Activated CD4-positive, alpha-beta T cell treated with anti-CD3 and anti-CD28 coated beads for 36 hours (primary cell): Measurements from ENCODE around the gene GLP2R. TPM values are rescaled to one million over a fixed set of nuclear protein-coding genes. Genes with fewer than 3 reads are reported as not detected.
A peak's percentile ranks its signal among the peaks of the same experiment; 100 is the strongest.

Experiments used
- ATAC-seq: fragments of 200-7000 bp; cut with Tn5 transposase; one replicate; pipeline ENCODE4 v1.10.0; 2021; ENCODE audit warnings: mild to moderate bottlenecking, moderate library complexity
- CTCF ChIA-PET: fragments of 350-600 bp; sonication (Branson Sonifier 250); formaldehyde crosslinking; loops from one replicate; lab custom pipeline; 2021; ENCODE audit warnings: antibody characterized with exemption; lab: Charles Lee
- POLR2A ChIA-PET: fragments of 350-600 bp; sonication (Branson Sonifier 250); formaldehyde crosslinking; loops from one replicate; lab custom pipeline; 2021; ENCODE audit warnings: antibody characterized with exemption, inconsistent platforms; lab: Charles Lee
- DNase-seq: peaks from one replicate; pipeline ENCODE4 v3.0.0-alpha.2; 2020
- H3K27ac Mint-ChIP-seq: one replicate; pipeline ENCODE4 v1.8.0; 2021; ENCODE audit warnings: mixed read lengths
- H3K27me3 Mint-ChIP-seq: one replicate; pipeline ENCODE4 v1.8.0; 2021; ENCODE audit warnings: mixed read lengths
- H3K36me3 Mint-ChIP-seq: one replicate; pipeline ENCODE4 v1.8.0; 2021; ENCODE audit warnings: low read depth, mixed read lengths
- H3K4me1 Mint-ChIP-seq: one replicate; pipeline ENCODE4 v1.8.0; 2021; ENCODE audit warnings: mixed read lengths
- H3K4me3 Mint-ChIP-seq: one replicate; pipeline ENCODE4 v1.8.0; 2021; ENCODE audit warnings: mild to moderate bottlenecking, moderate library complexity, mixed read lengths
- H3K9me3 Mint-ChIP-seq: one replicate; pipeline ENCODE4 v1.8.0; 2021; ENCODE audit warnings: low read depth, mixed read lengths
- intact Hi-C, 2 experiments: fragments of 100-400 bp; cut with DNase I in 1 of 2; cut with micrococcal nuclease in 1 of 2; formaldehyde crosslinking; loops; one replicate each; pipeline versions ENCODE4 v1.14.2 to v1.15.1; 2022 to 2024; cut with DNase I, micrococcal nuclease
- total RNA-seq, 2 experiments: library from RNA; stranded (reverse); gene quantifications; one replicate each; pipeline ENCODE4 v1.2.3, GENCODE V29; 2021

The GLP2R gene
- total RNA-seq, 2 experiments from 2014 or later: not detected

- H3K4me1 Mint-ChIP-seq: no peaks in the 10 kb centered on the region
- H3K4me3 Mint-ChIP-seq: no peak overlapping the region
- POLR2A ChIA-PET: no interaction called here
- no peak overlapping the region for H3K27ac Mint-ChIP-seq
- no peak for ATAC-seq
- CTCF ChIA-PET: no interaction called here
- DNase-seq: no peak
- no peaks in the 10 kb centered on the region for H3K36me3 Mint-ChIP-seq
- peaks cover 17% of the 10 kb centered on the region for H3K27me3 Mint-ChIP-seq
- intact Hi-C loops: no loop called here
- no peaks in the 10 kb centered on the region for H3K9me3 Mint-ChIP-seq
Measured at GRCh38 chr17:9902120-9902519, 76.4 kb downstream of the GLP2R start.

DNA sequence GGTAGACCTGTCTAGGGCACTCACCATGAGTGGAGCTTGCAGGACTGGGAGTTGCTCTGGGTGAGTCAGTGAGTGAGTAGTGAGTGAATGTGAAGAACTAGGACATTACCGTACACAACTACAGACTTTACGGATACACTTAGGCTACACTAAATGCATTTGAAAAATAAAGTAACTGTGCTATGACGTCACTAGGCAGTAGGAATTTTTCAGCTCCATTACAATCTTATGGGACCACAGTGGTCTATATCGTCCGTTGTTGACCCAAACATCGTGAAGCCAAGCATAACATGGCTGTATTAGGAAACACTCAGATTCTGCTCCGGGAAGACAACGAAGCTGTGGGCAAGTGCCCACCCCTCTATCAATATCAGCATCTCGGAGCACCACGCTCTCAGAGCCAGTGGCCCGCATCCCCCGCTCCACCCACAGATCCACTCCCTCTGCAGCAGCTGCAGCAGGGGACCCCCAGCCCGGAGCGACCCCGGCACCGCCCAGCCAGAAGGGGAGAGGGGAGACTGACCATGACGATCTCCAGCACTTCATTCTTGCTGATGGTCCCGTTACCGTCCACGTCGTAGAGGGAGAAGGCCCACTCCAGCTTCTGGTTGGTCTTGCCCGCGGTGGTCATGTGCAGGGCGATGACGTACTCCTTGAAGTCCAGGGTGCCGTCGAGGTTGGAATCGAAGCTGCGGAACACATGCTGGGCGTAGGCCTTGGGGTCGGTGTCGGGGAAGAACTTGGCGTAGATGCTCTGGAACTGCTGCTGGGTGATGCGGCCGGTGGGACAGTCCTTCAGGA is 78.8 kb downstream of the GLP2R start:
- intact Hi-C loops: no loop called here
- H3K36me3 Mint-ChIP-seq: no peaks in the 10 kb centered on the region
- H3K9me3 Mint-ChIP-seq: no peaks in the 10 kb centered on the region
- ChIA-PET POLR2A (no interaction called here), CTCF (interaction anchor here (0.7 to 0.8 kb wide), 2 partner anchors 12 to 65 kb away, joined by 3 to 4 read pairs; no protein-coding TSS in a partner anchor)
- DNase-seq (no peak), ATAC-seq (no peak)
- H3K4me1 Mint-ChIP-seq: no peaks in the 10 kb centered on the region
- no peak overlapping the region for H3K4me3 Mint-ChIP-seq
- H3K27me3 Mint-ChIP-seq: peaks cover 13% of the 10 kb centered on the region
- H3K27ac Mint-ChIP-seq: no peak overlapping the region

DNA sequence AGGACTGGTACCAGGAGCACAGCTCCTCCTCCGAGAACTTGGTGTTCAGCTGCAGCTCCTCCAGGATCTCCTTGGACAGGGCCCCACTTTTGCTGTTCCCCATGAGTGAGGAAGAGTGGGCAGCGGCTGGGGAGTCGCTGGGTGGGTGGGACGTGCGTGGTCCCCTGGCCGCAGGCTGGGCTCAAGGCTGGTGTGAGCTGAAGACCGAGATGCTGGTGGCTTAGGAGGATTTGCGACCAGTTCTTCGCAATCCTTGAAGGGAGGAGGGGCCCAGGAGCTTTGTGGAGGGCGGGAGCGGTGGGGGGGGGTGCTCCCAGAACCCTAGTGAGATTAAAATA is 79.3 kb downstream of the GLP2R start, which contains the start of gene RCVRN:
RCVRN (minus strand) TSS at position 194 of the 338 bp plus-strand sequence; CDS start at position 103, 91 bp downstream.
- H3K36me3 Mint-ChIP-seq: no peaks in the 10 kb centered on the region
- CTCF ChIA-PET: no interaction called here

GRCh38 chr17:9905902-9906301 is 80.2 kb downstream of the GLP2R start:
- Mint-ChIP-seq H3K9me3 (no peaks in the 10 kb centered on the region), H3K4me1 (no peaks in the 10 kb centered on the region), H3K4me3 (no peak overlapping the region), H3K27ac (no peak overlapping the region), H3K36me3 (no peaks in the 10 kb centered on the region), H3K27me3 (peaks cover 8% of the 10 kb centered on the region)
- intact Hi-C loops: no loop called here
- DNase-seq (peak; percentile 66), ATAC-seq (peak; percentile 68)
- ChIA-PET POLR2A (no interaction called here), CTCF (no interaction called here)

More for the DNA sequence above, 79.3 kb downstream of the GLP2R start, which contains the start of gene RCVRN:
- DNase-seq (no peak), ATAC-seq (no peak)
- peaks cover 13% of the 10 kb centered on the region for H3K27me3 Mint-ChIP-seq
- no peaks in the 10 kb centered on the region for H3K4me1 Mint-ChIP-seq
- H3K9me3 Mint-ChIP-seq: no peaks in the 10 kb centered on the region
- H3K27ac Mint-ChIP-seq: no peak within 1 kb of the TSS
- POLR2A ChIA-PET: no interaction called here
- intact Hi-C loops: no loop called here
- no peak within 1 kb of the TSS for H3K4me3 Mint-ChIP-seq

DNA sequence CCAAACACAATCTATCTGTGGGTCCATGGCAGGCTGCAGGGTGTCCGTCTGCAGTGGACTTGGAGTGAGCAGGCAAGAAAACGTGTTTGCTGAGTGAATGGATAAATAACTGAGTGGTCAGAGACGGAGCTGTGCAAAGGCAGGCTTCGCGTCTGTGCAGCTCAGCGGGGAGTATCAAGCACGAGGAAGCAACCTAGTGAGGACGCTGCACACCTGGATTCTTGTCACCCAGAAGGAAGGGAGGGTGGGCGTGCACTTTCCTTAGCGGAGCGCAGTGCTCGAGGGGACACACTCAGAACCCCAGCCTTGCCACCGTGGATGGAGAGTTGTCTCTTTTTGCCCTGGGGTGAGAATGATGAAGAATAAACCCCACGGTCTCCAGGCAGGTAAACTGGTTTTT is 80.9 kb downstream of the GLP2R start:
- POLR2A ChIA-PET: no interaction called here
- H3K4me1 Mint-ChIP-seq: no peaks in the 10 kb centered on the region
- DNase-seq (no peak), ATAC-seq (no peak)
- intact Hi-C loops: no loop called here
- CTCF ChIA-PET: interaction anchor here (0.6 kb wide), 1 partner anchor 72 kb away, joined by 3 read pairs; no protein-coding TSS in a partner anchor
- H3K9me3 Mint-ChIP-seq: no peaks in the 10 kb centered on the region
- H3K27ac Mint-ChIP-seq: no peak overlapping the region
- no peaks in the 10 kb centered on the region for H3K36me3 Mint-ChIP-seq
- H3K27me3 Mint-ChIP-seq: peaks cover 5% of the 10 kb centered on the region
- no peak overlapping the region for H3K4me3 Mint-ChIP-seq

DNA sequence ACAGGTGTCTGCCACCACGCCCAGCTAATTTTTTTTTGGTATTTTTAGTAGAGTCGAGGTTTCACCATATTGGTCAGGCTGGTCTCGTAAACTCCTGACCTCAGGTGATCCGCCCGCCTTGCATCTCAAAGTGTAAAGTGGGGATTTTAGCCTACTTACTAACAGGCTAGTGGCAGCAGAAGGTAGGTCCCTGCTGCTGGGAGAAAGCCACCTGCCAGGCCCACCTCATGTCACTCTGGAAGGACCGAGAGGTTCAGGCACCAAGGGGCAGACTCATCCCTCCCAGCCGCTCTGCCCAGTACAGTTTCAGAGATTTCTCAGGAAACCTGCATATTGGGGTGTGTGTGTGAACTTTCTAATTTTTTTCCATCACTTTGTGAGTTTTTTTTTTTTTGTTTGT is 81.4 kb downstream of the GLP2R start:
- no peak for ATAC-seq
- ChIA-PET CTCF (interaction anchor here (0.6 kb wide), 1 partner anchor 72 kb away, joined by 3 read pairs; no protein-coding TSS in a partner anchor), POLR2A (no interaction called here)
- H3K27me3 Mint-ChIP-seq: peaks cover 5% of the 10 kb centered on the region
- H3K9me3 Mint-ChIP-seq: no peaks in the 10 kb centered on the region
- no peaks in the 10 kb centered on the region for H3K36me3 Mint-ChIP-seq
- H3K4me3 Mint-ChIP-seq: no peak overlapping the region
- intact Hi-C loops: no loop called here
- no peak for DNase-seq
- H3K27ac Mint-ChIP-seq: no peak overlapping the region
- H3K4me1 Mint-ChIP-seq: no peaks in the 10 kb centered on the region

DNA sequence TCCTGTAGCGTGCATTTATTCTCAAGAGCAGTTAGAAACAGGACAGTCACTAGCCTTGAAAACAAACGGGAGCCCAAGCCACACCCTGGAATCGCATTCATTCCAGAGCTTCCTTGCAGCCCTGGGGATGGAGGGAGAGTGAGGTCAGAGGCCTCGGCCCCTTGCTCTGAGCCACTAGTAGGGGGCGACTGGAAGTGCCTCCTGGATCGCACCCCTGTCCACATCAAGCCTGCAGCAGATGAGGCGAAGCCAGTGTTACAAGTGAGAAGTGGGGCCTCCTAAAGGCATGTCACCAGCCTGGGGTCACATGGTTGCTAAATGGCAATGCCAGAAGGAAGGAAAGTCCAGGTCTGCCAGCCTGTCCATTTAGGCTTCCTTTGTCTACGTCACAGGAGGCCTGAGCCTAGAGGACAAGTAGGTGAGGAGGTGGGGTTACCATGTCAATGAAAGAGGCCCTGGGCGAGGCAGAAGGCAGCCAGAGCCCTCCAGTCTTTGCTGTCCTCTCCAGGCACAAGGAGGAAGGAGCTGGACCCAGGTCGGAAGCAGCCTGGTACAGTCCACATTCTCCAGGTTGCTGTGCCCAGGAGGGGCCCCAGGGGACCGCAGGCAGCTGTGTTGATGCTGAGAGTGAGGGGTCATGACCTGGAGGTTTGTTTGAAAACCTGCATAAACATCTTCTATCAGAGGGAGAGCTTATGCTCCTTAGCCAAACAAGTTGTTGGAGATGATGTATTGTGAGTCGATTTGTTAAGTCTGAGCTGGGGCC is 82.3 kb downstream of the GLP2R start:
- no peaks in the 10 kb centered on the region for H3K36me3 Mint-ChIP-seq
- peaks cover 5% of the 10 kb centered on the region for H3K27me3 Mint-ChIP-seq
- H3K27ac Mint-ChIP-seq: no peak overlapping the region
- POLR2A ChIA-PET: no interaction called here
- CTCF ChIA-PET: no interaction called here
- intact Hi-C loops: no loop called here
- ATAC-seq (no peak), DNase-seq (no peak)
- H3K4me1 Mint-ChIP-seq: no peaks in the 10 kb centered on the region
- H3K9me3 Mint-ChIP-seq: no peaks in the 10 kb centered on the region
- no peak overlapping the region for H3K4me3 Mint-ChIP-seq

- no peaks in the 10 kb centered on the region for H3K9me3 Mint-ChIP-seq
- ChIA-PET CTCF (no interaction called here), POLR2A (no interaction called here)
- H3K4me3 Mint-ChIP-seq: no peak overlapping the region
- peaks cover 5% of the 10 kb centered on the region for H3K27me3 Mint-ChIP-seq
- no peaks in the 10 kb centered on the region for H3K36me3 Mint-ChIP-seq
- ATAC-seq (no peak), DNase-seq (no peak)
- no peak overlapping the region for H3K27ac Mint-ChIP-seq
- no peaks in the 10 kb centered on the region for H3K4me1 Mint-ChIP-seq
- intact Hi-C loops: no loop called here
Measured at GRCh38 chr17:9908649-9909042, 82.9 kb downstream of the GLP2R start.

DNA sequence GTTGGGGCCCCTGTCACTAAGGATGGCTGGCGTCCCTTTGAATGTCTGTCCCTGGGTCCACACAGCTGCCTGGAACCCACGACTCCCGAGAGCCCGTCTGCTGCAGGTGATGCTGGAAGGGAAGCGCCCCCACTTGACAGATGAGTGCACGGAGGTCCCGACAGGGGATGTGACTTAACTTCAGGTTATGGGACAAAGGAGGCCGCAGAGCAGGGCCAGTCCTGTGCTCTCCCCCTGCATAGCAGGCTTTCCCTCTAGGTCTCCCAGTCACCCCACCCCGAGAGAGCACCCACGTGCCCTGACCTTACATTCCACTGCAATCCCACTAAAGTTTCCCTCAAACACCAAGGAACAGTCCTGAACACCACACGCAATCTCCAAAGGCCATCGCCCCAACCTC is 85.4 kb downstream of the GLP2R start:
- peaks cover 2% of the 10 kb centered on the region for H3K27me3 Mint-ChIP-seq
- ATAC-seq (no peak), DNase-seq (no peak)
- no peaks in the 10 kb centered on the region for H3K36me3 Mint-ChIP-seq
- no peak overlapping the region for H3K4me3 Mint-ChIP-seq
- intact Hi-C loops: no loop called here
- no peak overlapping the region for H3K27ac Mint-ChIP-seq
- no peaks in the 10 kb centered on the region for H3K9me3 Mint-ChIP-seq
- POLR2A ChIA-PET: no interaction called here
- H3K4me1 Mint-ChIP-seq: no peaks in the 10 kb centered on the region
- CTCF ChIA-PET: no interaction called here

- no peak overlapping the region for H3K4me3 Mint-ChIP-seq
- no peak overlapping the region for H3K27ac Mint-ChIP-seq
- no peaks in the 10 kb centered on the region for H3K9me3 Mint-ChIP-seq
- DNase-seq (no peak), ATAC-seq (no peak)
- ChIA-PET CTCF (interaction anchor here (0.6 kb wide), 1 partner anchor 162 kb away, joined by 3 read pairs; no protein-coding TSS in a partner anchor), POLR2A (no interaction called here)
- no peaks in the 10 kb centered on the region for H3K4me1 Mint-ChIP-seq
- intact Hi-C loops: no loop called here
- H3K27me3 Mint-ChIP-seq: no peaks in the 10 kb centered on the region
- H3K36me3 Mint-ChIP-seq: no peaks in the 10 kb centered on the region
Measured at GRCh38 chr17:9912121-9913099, 86.7 kb downstream of the GLP2R start.

DNA sequence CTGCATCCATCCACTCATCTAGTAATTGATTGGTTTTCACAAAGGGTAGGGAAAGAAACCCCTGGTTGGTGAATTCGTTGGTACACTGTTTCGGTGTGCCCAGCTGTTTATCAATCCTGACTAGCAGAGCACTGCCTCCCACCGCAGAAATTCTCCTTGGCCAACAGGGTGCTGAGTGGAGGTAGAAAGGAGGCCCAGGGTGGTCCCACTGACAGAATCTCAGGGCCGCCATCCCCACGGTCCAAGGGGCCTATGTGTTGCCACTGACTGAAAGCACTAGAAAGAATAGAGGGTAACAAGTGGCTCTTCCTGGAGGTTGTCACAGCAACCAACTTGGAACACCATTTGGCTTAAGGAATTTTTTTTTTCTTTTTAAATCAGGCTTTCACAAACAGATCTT is 87.8 kb downstream of the GLP2R start:
- no peak overlapping the region for H3K27ac Mint-ChIP-seq
- H3K4me3 Mint-ChIP-seq: no peak overlapping the region
- intact Hi-C loops: no loop called here
- POLR2A ChIA-PET: no interaction called here
- H3K36me3 Mint-ChIP-seq: no peaks in the 10 kb centered on the region
- no peaks in the 10 kb centered on the region for H3K4me1 Mint-ChIP-seq
- H3K27me3 Mint-ChIP-seq: no peaks in the 10 kb centered on the region
- no peak for ATAC-seq
- no peaks in the 10 kb centered on the region for H3K9me3 Mint-ChIP-seq
- CTCF ChIA-PET: no interaction called here
- DNase-seq: no peak
